T-helper 1 cell treated with Interleukin-12 subunit alpha and Interleukin-12 subunit beta and Interleukin-4 antibody, amounts not matched to agents 30 μg/mL and 1 μg/mL, for 36 hours (primary cell): ENCODE measurements around the gene ABCB6.
A peak's percentile ranks its signal among the peaks of the same experiment; 100 is the strongest.

ENCODE experiments used
- H3K27ac Mint-ChIP-seq: one replicate; pipeline ENCODE4 v1.8.0; 2021; ENCODE audit warnings: mild to moderate bottlenecking, mixed read lengths
- H3K27me3 Mint-ChIP-seq: one replicate; pipeline ENCODE4 v1.8.0; 2021; ENCODE audit warnings: low read depth, mixed read lengths
- H3K36me3 Mint-ChIP-seq: one replicate; pipeline ENCODE4 v1.8.0; 2021; ENCODE audit warnings: low read depth, mixed read lengths
- H3K4me1 Mint-ChIP-seq: one replicate; pipeline ENCODE4 v1.8.0; 2021; ENCODE audit warnings: low read depth, mixed read lengths
- H3K4me3 Mint-ChIP-seq: one replicate; pipeline ENCODE4 v1.8.0; 2021; ENCODE audit warnings: mild to moderate bottlenecking, moderate library complexity, mixed read lengths
- H3K9me3 Mint-ChIP-seq: one replicate; pipeline ENCODE4 v1.8.0; 2021; ENCODE audit warnings: mixed read lengths

The ABCB6 gene

GRCh38 chr2:219199470-219200211 is 19.1 kb downstream of the ABCB6 start:
- H3K4me1 Mint-ChIP-seq = peaks cover 4% of the 10 kb centered on the region
- no peaks in the 10 kb centered on the region for H3K36me3 Mint-ChIP-seq
- peaks cover 4% of the 10 kb centered on the region for H3K9me3 Mint-ChIP-seq
- H3K4me3 Mint-ChIP-seq = no peak overlapping the region
- no peak overlapping the region for H3K27ac Mint-ChIP-seq
- H3K27me3 Mint-ChIP-seq = peaks cover 5% of the 10 kb centered on the region

DNA sequence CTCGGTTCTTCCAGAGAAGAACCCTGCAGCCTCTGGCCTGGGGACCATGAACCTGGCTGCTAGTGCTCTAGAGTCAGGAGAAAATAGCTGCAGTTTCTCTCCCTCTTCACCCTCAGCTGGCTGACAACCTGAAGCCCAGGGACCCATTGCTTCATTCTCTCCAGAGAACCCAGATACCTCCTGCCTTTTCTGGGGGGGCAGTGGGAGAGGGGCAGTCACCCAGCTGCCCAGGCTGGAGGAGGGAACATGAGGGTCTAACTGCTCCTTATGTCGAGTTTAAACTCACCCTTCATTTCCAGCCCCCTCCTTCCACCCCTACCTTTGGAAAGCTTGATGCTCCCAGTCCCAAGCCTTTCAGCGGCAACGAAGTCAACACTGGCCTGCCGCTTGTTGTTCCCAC is 19.8 kb downstream of the ABCB6 start:
- peaks cover 4% of the 10 kb centered on the region for H3K4me1 Mint-ChIP-seq
- no peak overlapping the region for H3K27ac Mint-ChIP-seq
- no peaks in the 10 kb centered on the region for H3K9me3 Mint-ChIP-seq
- peaks cover 5% of the 10 kb centered on the region for H3K27me3 Mint-ChIP-seq
- H3K36me3 Mint-ChIP-seq = no peaks in the 10 kb centered on the region
- H3K4me3 Mint-ChIP-seq = no peak overlapping the region

DNA sequence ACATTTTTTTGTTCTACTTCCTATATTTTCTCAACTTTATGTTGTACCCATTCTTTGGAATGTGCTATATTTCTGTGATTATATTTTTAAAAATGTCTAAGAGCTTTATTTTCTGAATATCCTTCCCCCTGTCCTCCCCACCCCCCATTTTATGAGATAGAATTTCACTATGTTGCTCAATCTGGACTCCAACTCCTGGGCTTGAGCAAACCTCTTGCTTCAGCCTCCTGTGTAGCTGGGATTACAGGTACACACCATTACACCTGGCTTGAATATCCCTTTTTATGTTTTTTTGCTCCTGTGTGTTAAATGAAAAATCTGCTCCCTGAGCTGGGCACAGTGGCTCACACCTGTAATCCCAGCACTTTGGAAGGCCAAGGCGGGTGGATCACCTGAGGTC is 21.4 kb downstream of the ABCB6 start:
- no peak overlapping the region for H3K4me3 Mint-ChIP-seq
- H3K4me1 Mint-ChIP-seq = peaks cover 4% of the 10 kb centered on the region
- H3K27ac Mint-ChIP-seq = no peak overlapping the region
- no peaks in the 10 kb centered on the region for H3K9me3 Mint-ChIP-seq
- no peaks in the 10 kb centered on the region for H3K36me3 Mint-ChIP-seq
- H3K27me3 Mint-ChIP-seq = peaks cover 5% of the 10 kb centered on the region

- peak overlapping the region; percentile 41 for H3K27ac Mint-ChIP-seq
- H3K4me1 Mint-ChIP-seq = peaks cover 17% of the 10 kb centered on the region
- H3K27me3 Mint-ChIP-seq = no peaks in the 10 kb centered on the region
- peaks cover 27% of the 10 kb centered on the region for H3K36me3 Mint-ChIP-seq
- no peak overlapping the region for H3K4me3 Mint-ChIP-seq
- H3K9me3 Mint-ChIP-seq = no peaks in the 10 kb centered on the region
These were observed 31.9 kb downstream of the ABCB6 start for GRCh38 chr2:219186754-219187456.

GRCh38 chr2:219184121-219184520 is 34.6 kb downstream of the ABCB6 start:
- H3K4me3 Mint-ChIP-seq = no peak overlapping the region
- H3K36me3 Mint-ChIP-seq = peaks cover 42% of the 10 kb centered on the region
- H3K27ac Mint-ChIP-seq = peak overlapping the region; percentile 59
- no peaks in the 10 kb centered on the region for H3K9me3 Mint-ChIP-seq
- H3K27me3 Mint-ChIP-seq = no peaks in the 10 kb centered on the region
- peaks cover 41% of the 10 kb centered on the region for H3K4me1 Mint-ChIP-seq

- Mint-ChIP-seq H3K27ac (no peak overlapping the region), H3K27me3 (no peaks in the 10 kb centered on the region), H3K36me3 (peaks cover 42% of the 10 kb centered on the region), H3K4me3 (no peak overlapping the region), H3K4me1 (peaks cover 47% of the 10 kb centered on the region), H3K9me3 (no peaks in the 10 kb centered on the region)
These were observed 35.5 kb downstream of the ABCB6 start for GRCh38 chr2:219183151-219183772.

GRCh38 chr2:219182331-219183150 is 36.2 kb downstream of the ABCB6 start:
- no peaks in the 10 kb centered on the region for H3K9me3 Mint-ChIP-seq
- H3K27me3 Mint-ChIP-seq = no peaks in the 10 kb centered on the region
- peaks cover 42% of the 10 kb centered on the region for H3K36me3 Mint-ChIP-seq
- peaks cover 48% of the 10 kb centered on the region for H3K4me1 Mint-ChIP-seq
- H3K4me3 Mint-ChIP-seq = no peak overlapping the region
- H3K27ac Mint-ChIP-seq = no peak overlapping the region

DNA sequence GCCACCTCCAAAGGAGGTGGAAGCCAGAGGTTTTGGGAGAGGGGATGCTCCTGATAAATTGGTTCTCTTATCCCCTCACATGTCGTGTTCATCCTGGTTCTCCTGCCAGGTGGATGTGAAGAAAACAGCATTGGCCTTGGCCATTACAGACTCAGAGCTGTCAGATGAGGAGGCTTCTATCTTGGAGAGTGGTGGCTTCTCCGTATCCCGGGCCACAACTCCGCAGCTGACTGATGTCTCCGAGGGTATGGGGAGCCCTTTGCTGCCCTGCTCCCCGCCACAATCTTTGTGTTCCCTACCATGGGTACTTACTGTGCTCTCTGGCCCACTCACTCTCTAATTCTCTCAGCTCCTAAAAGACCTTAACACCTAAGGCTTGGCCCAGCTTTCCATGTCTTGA is 37.2 kb downstream of the ABCB6 start:
- Mint-ChIP-seq H3K4me3 (peak overlapping the region; percentile 28), H3K9me3 (no peaks in the 10 kb centered on the region), H3K27me3 (no peaks in the 10 kb centered on the region), H3K27ac (peak overlapping the region; percentile 49), H3K36me3 (peaks cover 38% of the 10 kb centered on the region), H3K4me1 (peaks cover 50% of the 10 kb centered on the region)

DNA sequence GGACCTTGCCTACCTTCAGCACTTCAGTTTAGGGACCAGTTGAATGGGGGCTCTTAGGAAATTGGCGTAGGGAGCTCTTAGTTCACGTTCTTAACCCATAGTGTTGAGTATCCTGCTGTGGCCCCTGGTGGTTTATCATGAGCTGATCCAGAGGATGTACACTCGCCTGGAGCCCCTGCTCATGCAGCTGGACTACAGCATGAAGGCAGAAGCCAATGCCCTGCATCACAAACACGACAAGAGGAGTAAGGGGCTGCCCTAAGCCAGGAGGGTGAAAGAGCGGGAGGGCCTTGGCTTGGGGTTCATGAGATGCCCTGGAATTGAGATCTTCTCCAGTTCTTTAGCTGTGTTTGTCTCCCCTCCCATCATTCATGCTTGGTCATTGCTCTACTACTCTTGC is 37.8 kb downstream of the ABCB6 start:
- Mint-ChIP-seq H3K36me3 (peaks cover 38% of the 10 kb centered on the region), H3K4me3 (peak overlapping the region; percentile 59), H3K4me1 (peaks cover 51% of the 10 kb centered on the region), H3K27ac (peak overlapping the region; percentile 41), H3K9me3 (no peaks in the 10 kb centered on the region), H3K27me3 (no peaks in the 10 kb centered on the region)

- peak overlapping the region; percentile 89 for H3K4me3 Mint-ChIP-seq
- peaks cover 57% of the 10 kb centered on the region for H3K4me1 Mint-ChIP-seq
- peaks cover 31% of the 10 kb centered on the region for H3K36me3 Mint-ChIP-seq
- H3K27me3 Mint-ChIP-seq = no peaks in the 10 kb centered on the region
- no peaks in the 10 kb centered on the region for H3K9me3 Mint-ChIP-seq
- H3K27ac Mint-ChIP-seq = peak overlapping the region; percentile 84
These were observed 38.9 kb downstream of the ABCB6 start for GRCh38 chr2:219179601-219180465.

DNA sequence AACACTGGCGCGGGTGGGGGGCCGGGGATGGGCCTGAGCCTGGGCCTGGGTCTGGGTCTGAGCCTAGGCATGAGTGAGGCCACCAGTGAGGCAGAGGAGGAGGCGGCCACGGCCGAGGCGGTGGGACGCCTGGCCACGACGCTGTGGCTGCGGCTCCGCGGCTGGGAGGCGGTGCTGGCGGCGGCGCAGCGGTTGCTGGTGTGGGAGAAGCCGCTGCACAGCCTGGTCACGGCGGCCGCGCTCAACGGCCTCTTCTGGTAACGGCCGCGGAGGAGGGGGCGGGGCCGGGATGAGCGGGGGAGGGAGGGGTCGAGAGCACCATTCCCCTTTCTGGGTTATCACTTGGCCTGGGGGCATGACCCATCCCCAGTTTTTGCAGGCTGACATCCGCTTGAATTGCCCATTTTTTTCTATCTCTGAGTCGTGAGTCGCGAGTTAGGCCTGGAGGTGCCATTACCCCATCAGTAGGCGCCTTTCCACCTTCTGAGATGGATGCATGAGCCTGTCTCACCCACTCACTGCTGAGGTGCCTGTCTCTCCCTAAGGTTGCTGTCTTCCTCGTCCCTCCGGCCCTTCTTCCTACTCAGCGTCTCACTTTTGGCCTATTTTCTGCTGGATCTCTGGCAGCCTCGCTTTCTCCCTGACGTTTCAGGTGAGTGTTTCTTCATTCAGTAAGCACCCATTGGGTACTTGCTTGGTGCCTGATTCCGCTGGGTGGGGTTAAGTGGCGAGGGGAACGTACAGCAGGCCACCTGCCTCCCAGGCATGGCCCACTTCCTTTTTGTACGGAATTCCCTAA is 40.2 kb downstream of the ABCB6 start:
- H3K27me3 Mint-ChIP-seq = no peaks in the 10 kb centered on the region
- peaks cover 33% of the 10 kb centered on the region for H3K36me3 Mint-ChIP-seq
- H3K27ac Mint-ChIP-seq = peak overlapping the region; percentile 84
- peaks cover 60% of the 10 kb centered on the region for H3K4me1 Mint-ChIP-seq
- peak overlapping the region; percentile 89 for H3K4me3 Mint-ChIP-seq
- no peaks in the 10 kb centered on the region for H3K9me3 Mint-ChIP-seq

DNA sequence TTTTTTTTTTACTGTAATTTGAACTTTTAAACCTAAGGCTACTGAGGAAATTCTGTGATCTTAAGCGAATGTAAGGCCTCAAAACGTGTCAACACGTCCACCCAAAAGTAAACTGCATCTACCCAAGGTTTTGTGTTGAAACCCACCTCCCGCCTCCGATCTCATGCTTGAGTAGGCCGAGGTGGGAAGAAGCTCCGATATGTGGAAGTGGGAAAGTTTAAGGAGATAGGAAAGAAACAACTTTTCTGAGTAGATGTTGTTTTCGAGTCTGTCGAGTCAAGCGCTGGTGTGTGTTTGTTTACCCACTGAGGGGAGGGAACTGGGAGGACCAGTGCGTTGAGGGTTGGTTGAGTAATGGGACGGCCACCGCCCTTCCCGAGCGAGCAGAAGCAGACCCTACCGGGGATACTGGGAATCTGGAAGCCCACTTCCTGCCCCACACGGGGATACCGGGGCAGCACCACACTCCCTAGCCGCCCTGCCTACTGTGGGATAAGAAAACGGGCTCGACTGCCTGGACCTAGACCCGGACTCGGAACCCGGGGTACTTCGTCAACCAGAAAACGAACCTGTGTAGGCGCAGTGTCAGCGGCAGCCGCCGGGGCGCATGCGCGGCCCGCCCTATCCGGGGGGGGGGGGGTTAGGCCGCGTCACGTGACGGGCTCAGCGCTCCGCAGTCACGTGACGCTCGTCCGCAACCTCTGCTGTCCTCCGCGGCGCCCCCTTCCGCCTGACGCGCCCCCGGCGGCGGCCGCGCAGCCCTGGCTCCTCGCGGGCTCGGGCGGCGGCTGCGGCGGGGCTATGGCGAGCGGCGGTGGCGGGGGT is 41.0 kb downstream of the ABCB6 start, which contains the start of gene RETREG2:
RETREG2 (plus strand) TSS at position 724 of the 825 bp plus-strand sequence; CDS start at position 802, 78 bp downstream.
- H3K27ac Mint-ChIP-seq = peak within 1 kb of the TSS; percentile 94
- no peaks in the 10 kb centered on the region for H3K27me3 Mint-ChIP-seq
- peaks cover 32% of the 10 kb centered on the region for H3K36me3 Mint-ChIP-seq
- H3K4me1 Mint-ChIP-seq = peaks cover 53% of the 10 kb centered on the region
- H3K9me3 Mint-ChIP-seq = no peaks in the 10 kb centered on the region
- peak within 1 kb of the TSS; percentile 89 for H3K4me3 Mint-ChIP-seq
